Measurements from ENCODE around the gene TMEM272. TPM values are rescaled to one million over a fixed set of nuclear protein-coding genes. Genes with fewer than 3 reads are reported as not detected.
A peak's percentile ranks its signal among the peaks of the same experiment; 100 is the strongest.

Gene TMEM272, protein sequence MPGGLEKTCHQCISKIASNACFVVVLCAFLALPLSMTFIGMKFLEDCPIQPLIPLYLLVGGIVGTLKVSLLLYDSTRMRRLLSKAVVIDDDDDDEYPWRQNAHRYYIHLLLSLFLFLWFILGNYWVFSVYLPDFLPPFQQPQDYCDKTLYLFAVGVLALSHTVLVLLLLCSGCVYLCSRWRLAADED
- total RNA-seq: not detected in 2 replicates
- 0.05 TPM for total RNA-seq (2013)
- polyA plus RNA-seq: 0.04 TPM in 1 of 2 replicates, not detected in the other
- polyA minus RNA-seq: 0.09 and 0.21 TPM in 2 replicates

GRCh38 chr13:51844862-51845573 is at the start of gene TMEM272:
Gene TMEM272, minus strand, starts transcription at chr13:51845177. Its CDS starts 6,647 bp downstream, at chr13:51838530.
- Histone ChIP-seq H3K36me3 (replicated peaks in 1 of 2; ENCODE audit: control extremely low read depth in 1 of 2, control insufficient read depth in 1 of 2, extremely low read depth in 1 of 2, insufficient read depth in 2 of 2, low read length in 1 of 2) (no peaks in the 10 kb centered on the region), H3K4me1 (ENCODE audit: control insufficient read depth in 2 of 2, insufficient read depth in 2 of 2, low read length in 2 of 2) (peaks cover 0 to 6% of the 10 kb centered on the region in 2 donors), H3K79me2 (ENCODE audit: control insufficient read depth, insufficient read depth, low read length) (no peaks in the 10 kb centered on the region), H3K9me3 (ENCODE audit: control extremely low read depth in 1 of 3, control insufficient read depth in 2 of 3, insufficient read depth in 1 of 3, low read length in 2 of 3) (no peaks in the 10 kb centered on the region), H4K20me1 (ENCODE audit: control insufficient read depth, insufficient read depth, low read length, poor library complexity, severe bottlenecking) (no peaks in the 10 kb centered on the region), H3K9ac (ENCODE audit: low read length) (no peak within 1 kb of the TSS), H2AFZ (ENCODE audit: insufficient read depth, low read depth, low read length, poor library complexity, severe bottlenecking) (peak within 1 kb of the TSS; percentile 12), H3K27ac (ENCODE audit: low read length in 2 of 2) (no peak within 1 kb of the TSS), H3K27me3 (replicated peaks in 1 of 4; ENCODE audit: control extremely low read depth in 1 of 4, control insufficient read depth in 3 of 4, insufficient read depth in 4 of 4, low read length in 3 of 4) (peaks cover 0 to 8% (median 0%) of the 10 kb centered on the region in 4 experiments), H3K4me3 (ENCODE audit: control extremely low read depth in 1 of 5, extremely low read depth in 1 of 5, insufficient read depth in 1 of 5, low read depth in 2 of 5, low read length in 4 of 5) (no peak within 1 kb of the TSS), H3K4me2 (replicated peaks; ENCODE audit: low read depth, low read length, poor library complexity, severe bottlenecking) (peak within 1 kb of the TSS; percentile 7)
- H3K4me1 Mint-ChIP-seq: peaks cover 5% of the 10 kb centered on the region
- ATAC-seq (ENCODE audit: low read depth): peak; percentile 71
- H3K4me3 Mint-ChIP-seq: no peak within 1 kb of the TSS
- ChIA-PET POLR2A (no interaction called here), CTCF (interaction anchor here (1.1 to 3.4 kb wide), 8 partner anchors 9 to 355 kb away, joined by 3 to 12 read pairs (median 6); no protein-coding TSS in a partner anchor)
- H3K27ac Mint-ChIP-seq: no peak within 1 kb of the TSS
- H3K27me3 Mint-ChIP-seq: peaks cover 16% of the 10 kb centered on the region
- no peaks in the 10 kb centered on the region for H3K9me3 Mint-ChIP-seq (ENCODE audit: insufficient read depth)
- TF ChIP-seq CTCF (IDR thresholded peaks at IDR 0.05) (peak; percentile 82), EZH2 (IDR thresholded peaks at IDR 0.05; ENCODE audit: borderline replicate concordance, insufficient read depth, low read depth, low read length, poor library complexity, severe bottlenecking) (no peak)
- WGBS (ENCODE audit: insufficient coverage): 40% methylated on average over 19 of the region's 20 CpGs
- intact Hi-C loops (cut with micrococcal nuclease): loop anchor here (1.0 kb wide), 1 partner anchor 282 kb away; no protein-coding TSS in a partner anchor
- peak; percentile 56 for DNase-seq

- no peak for ATAC-seq (ENCODE audit: low read depth)
- Mint-ChIP-seq H3K27me3 (peaks cover 30% of the 10 kb centered on the region), H3K9me3 (ENCODE audit: insufficient read depth) (no peaks in the 10 kb centered on the region), H3K4me3 (no peak overlapping the region), H3K4me1 (no peaks in the 10 kb centered on the region), H3K27ac (no peak overlapping the region)
- no peaks in the 10 kb centered on the region for H3K36me3 ChIP-seq (replicated peaks in 1 of 2; ENCODE audit: control extremely low read depth in 1 of 2, control insufficient read depth in 1 of 2, extremely low read depth in 1 of 2, insufficient read depth in 2 of 2, low read length in 1 of 2)
- no peak for DNase-seq
- TF ChIP-seq CTCF (IDR thresholded peaks at IDR 0.05) (no peak), EZH2 (IDR thresholded peaks at IDR 0.05; ENCODE audit: borderline replicate concordance, insufficient read depth, low read depth, low read length, poor library complexity, severe bottlenecking) (no peak)
- no peaks in the 10 kb centered on the region for H3K4me1 ChIP-seq (ENCODE audit: control insufficient read depth in 2 of 2, insufficient read depth in 2 of 2, low read length in 2 of 2)
- H3K27ac ChIP-seq (ENCODE audit: low read length in 2 of 2): no peak overlapping the region
- 92% methylated on average over 4 of the region's 4 CpGs for WGBS (ENCODE audit: insufficient coverage)
- H3K4me3 ChIP-seq (ENCODE audit: control extremely low read depth in 1 of 5, extremely low read depth in 1 of 5, insufficient read depth in 1 of 5, low read depth in 2 of 5, low read length in 4 of 5): no peak overlapping the region
- ChIA-PET POLR2A (no interaction called here), CTCF (interaction anchor here (1.2 to 2.9 kb wide), 3 partner anchors 9 to 233 kb away, joined by 3 to 15 read pairs (median 3); no protein-coding TSS in a partner anchor)
- no peak overlapping the region for H3K9ac ChIP-seq (ENCODE audit: low read length)
- intact Hi-C loops (cut with micrococcal nuclease): no loop called here
- peaks cover 0 to 8% (median 0%) of the 10 kb centered on the region in 4 experiments for H3K27me3 ChIP-seq (replicated peaks in 1 of 4; ENCODE audit: control extremely low read depth in 1 of 4, control insufficient read depth in 3 of 4, insufficient read depth in 4 of 4, low read length in 3 of 4)
- H3K4me2 ChIP-seq (replicated peaks; ENCODE audit: low read depth, low read length, poor library complexity, severe bottlenecking): no peak overlapping the region
- H3K79me2 ChIP-seq (ENCODE audit: control insufficient read depth, insufficient read depth, low read length): no peaks in the 10 kb centered on the region
- H4K20me1 ChIP-seq (ENCODE audit: control insufficient read depth, insufficient read depth, low read length, poor library complexity, severe bottlenecking): no peaks in the 10 kb centered on the region
- no peak overlapping the region for H2AFZ ChIP-seq (ENCODE audit: insufficient read depth, low read depth, low read length, poor library complexity, severe bottlenecking)
- H3K9me3 ChIP-seq (ENCODE audit: control extremely low read depth in 1 of 3, control insufficient read depth in 2 of 3, insufficient read depth in 1 of 3, low read length in 2 of 3): no peaks in the 10 kb centered on the region
Observed at GRCh38 chr13:51894239-51894638, 49.3 kb upstream of the TMEM272 start.
